Fibroblast of skin of abdomen (primary cell): ENCODE measurements around the gene GALNTL6.

ENCODE experiments used
- DNase-seq: peaks from one replicate; pipeline ENCODE4 v3.0.0-alpha.2; 2013

Gene GALNTL6

GRCh38 chr4:172822331-172822730, 1009.1 kb downstream of the GALNTL6 start:
- no peak for DNase-seq

GRCh38 chr4:172826346-172826745, 1013.1 kb downstream of the GALNTL6 start:
- peak; percentile 57 for DNase-seq

GRCh38 chr4:172826861-172827260, 1013.7 kb downstream of the GALNTL6 start:
- DNase-seq = no peak

- peak; percentile 23 for DNase-seq
These were observed 1017.1 kb downstream of the GALNTL6 start for GRCh38 chr4:172830295-172830764.

- no peak for DNase-seq
These were observed 1023.5 kb downstream of the GALNTL6 start for GRCh38 chr4:172836661-172837060.

GRCh38 chr4:172838111-172838510, 1024.9 kb downstream of the GALNTL6 start:
- DNase-seq = no peak

GRCh38 chr4:172838943-172839342, 1025.7 kb downstream of the GALNTL6 start:
- no peak for DNase-seq

- DNase-seq = no peak
These were observed 1029.6 kb downstream of the GALNTL6 start for GRCh38 chr4:172842779-172843178.

- DNase-seq = no peak
These were observed 1030.0 kb downstream of the GALNTL6 start for GRCh38 chr4:172843192-172843591.

- DNase-seq = no peak
These were observed 1031.4 kb downstream of the GALNTL6 start for GRCh38 chr4:172844556-172844955.

GRCh38 chr4:172845281-172845680, 1032.1 kb downstream of the GALNTL6 start:
- no peak for DNase-seq

- DNase-seq = peak; percentile 96
These were observed 1037.6 kb downstream of the GALNTL6 start for GRCh38 chr4:172850838-172851237.

GRCh38 chr4:172851534-172851933, 1038.3 kb downstream of the GALNTL6 start:
- peak; percentile 12 for DNase-seq

- no peak for DNase-seq
These were observed 1043.8 kb downstream of the GALNTL6 start for GRCh38 chr4:172857026-172857425.

GRCh38 chr4:172858731-172859230, 1045.6 kb downstream of the GALNTL6 start:
- no peak for DNase-seq

GRCh38 chr4:172865103-172865502, 1051.9 kb downstream of the GALNTL6 start:
- DNase-seq = no peak

GRCh38 chr4:172865531-172866127, 1052.4 kb downstream of the GALNTL6 start:
- no peak for DNase-seq

- DNase-seq = no peak
These were observed 1053.2 kb downstream of the GALNTL6 start for GRCh38 chr4:172866421-172866820.

GRCh38 chr4:172867835-172868234, 1054.6 kb downstream of the GALNTL6 start:
- no peak for DNase-seq

GRCh38 chr4:172868271-172868670, 1055.1 kb downstream of the GALNTL6 start:
- no peak for DNase-seq

- no peak for DNase-seq
These were observed 1056.5 kb downstream of the GALNTL6 start for GRCh38 chr4:172869621-172870268.

GRCh38 chr4:172871381-172871780, 1058.2 kb downstream of the GALNTL6 start:
- DNase-seq = no peak

- no peak for DNase-seq
These were observed 1061.7 kb downstream of the GALNTL6 start for GRCh38 chr4:172874944-172875343.

GRCh38 chr4:172876394-172876793, 1063.2 kb downstream of the GALNTL6 start:
- no peak for DNase-seq
